K562 (cell line): ENCODE measurements around the gene ABHD14A. TPM values are rescaled to one million over a fixed set of nuclear protein-coding genes. Genes with fewer than 3 reads are reported as not detected.

ENCODE experiments used
- ATAC-seq: fragments of 200-7000 bp; cut with Tn5 transposase; 3 replicates; pipeline ENCODE4 v1.9.1; 2020; ENCODE audit warnings: moderate library complexity
- BruUV-seq: library from RNA; stranded (reverse); fragments of 400-500 nt; replicated peaks from 2 replicates; lab custom pipeline; 2021; lab: Mats Ljungman, UMichigan
- CTCF ChIA-PET: fragments of 300-600 bp; formaldehyde crosslinking; extraction: SDS; loops from one replicate; lab custom pipeline; 2021; ENCODE audit warnings: low intra/inter-chr PET ratio; lab: Yijun Ruan, JAX
- POLR2A ChIA-PET: fragments of 300-600, 350-650 bp; sonication (Branson Sonifier 250); formaldehyde crosslinking; extraction: SDS; loops from one replicate; lab custom pipeline; 2021; ENCODE audit warnings: antibody characterized with exemption, inconsistent platforms; lab: Yijun Ruan, JAX
- DNase-seq, 4 experiments: peaks; one replicate each; pipeline versions ENCODE4 v3.0.0 to v3.0.0-alpha.2; 2011 to 2018; ENCODE audit warnings: low spot score in 3 of 4, mixed read lengths in 3 of 4; ENCODE audit errors: extremely low read depth in 1 of 4
- FAIRE-seq: peaks from 2 replicates; lab custom pipeline; 2011; peaks lifted over from hg19 to GRCh38; lab: Jason Lieb, UNC
- H2AFZ ChIP-seq: 2 replicates; pipeline ENCODE4 v1.6.0; 2011; ENCODE audit warnings: low read depth, low read length, control low read depth, inconsistent platforms
- H3K27ac ChIP-seq: fragments of 200-600 bp; 3 replicates; pipeline ENCODE4 v1.8.0; 2011; ENCODE audit warnings: low read depth, mild to moderate bottlenecking, control low read depth, inconsistent platforms, low read length, moderate library complexity, mixed read lengths; ENCODE audit errors: extremely low read depth
- H3K27me3 ChIP-seq, 2 experiments: fragments of 300-600 bp in 1 of 2; 2 replicates in 1 of 2; 3 replicates in 1 of 2; pipeline versions ENCODE4 v1.6.0 to v1.8.0; 2011; ENCODE audit warnings: inconsistent platforms in 2 of 2, low read length in 2 of 2, mild to moderate bottlenecking in 1 of 2, mixed read lengths in 1 of 2, moderate library complexity in 1 of 2; ENCODE audit not compliant: control insufficient read depth in 2 of 2, insufficient read depth in 2 of 2
- H3K36me3 ChIP-seq: fragments of 300-600 bp; 3 replicates; pipeline ENCODE4 v1.8.0; 2011; ENCODE audit warnings: mild to moderate bottlenecking, low read length, inconsistent platforms; ENCODE audit not compliant: control insufficient read depth, insufficient read depth
- H3K4me1 ChIP-seq, 2 experiments: fragments of 200-600 bp in 1 of 2; replicated peaks in 1 of 2; 2 replicates in 1 of 2; 3 replicates in 1 of 2; pipeline versions ENCODE4 v1.5.1 to v1.8.0; 2011; ENCODE audit warnings: inconsistent platforms in 2 of 2, low read length in 2 of 2, mild to moderate bottlenecking in 1 of 2, mixed read lengths in 1 of 2, moderate library complexity in 1 of 2; ENCODE audit not compliant: control insufficient read depth in 2 of 2, insufficient read depth in 2 of 2
- H3K4me2 ChIP-seq: 2 replicates; pipeline ENCODE4 v1.6.1; 2011; ENCODE audit warnings: low read length, control low read depth, inconsistent platforms, mixed read lengths; ENCODE audit not compliant: insufficient read depth
- H3K4me3 ChIP-seq: fragments of 200-600 bp; sonication (generic), shearing (Covaris generic); 2 replicates; pipeline ENCODE4 v1.5.1; 2016; ENCODE audit warnings: control low read depth, inconsistent platforms
- H3K79me2 ChIP-seq: fragments of 200-600 bp; 3 replicates; pipeline ENCODE4 v1.8.0; 2011; ENCODE audit warnings: low read length, inconsistent platforms; ENCODE audit not compliant: control insufficient read depth, insufficient read depth
- H3K9ac ChIP-seq, 2 experiments: 2 replicates each; pipeline versions ENCODE4 v1.6.0 to v1.6.1; 2011; ENCODE audit warnings: low read depth in 2 of 2, low read length in 2 of 2, control low read depth in 1 of 2, inconsistent platforms in 1 of 2, mild to moderate bottlenecking in 1 of 2, mixed read lengths in 1 of 2; ENCODE audit not compliant: insufficient read depth in 1 of 2
- H3K9me1 ChIP-seq: one replicate; pipeline ENCODE4 v1.6.0; 2011; ENCODE audit warnings: inconsistent platforms, mild to moderate bottlenecking, low read length, moderate library complexity; ENCODE audit not compliant: control insufficient read depth, insufficient read depth
- H3K9me3 ChIP-seq: replicated peaks from 2 replicates; pipeline ENCODE4 v1.5.1; 2011; ENCODE audit warnings: low read depth, low read length, inconsistent platforms; ENCODE audit not compliant: control insufficient read depth, insufficient read depth
- H4K20me1 ChIP-seq: replicated peaks from 2 replicates; pipeline ENCODE4 v1.6.1; 2011; ENCODE audit warnings: low read length, inconsistent platforms, mixed read lengths; ENCODE audit not compliant: control insufficient read depth, insufficient read depth
- RBFOX2 ChIP-seq: fragments of 200-400 bp; formaldehyde crosslinking; IDR thresholded peaks from 2 replicates; pipeline ENCODE4 v1.6.1; 2017; ENCODE audit warnings: low read depth, mild to moderate bottlenecking, low read length, moderate library complexity
- ZNF384 ChIP-seq: IDR thresholded peaks from 2 replicates; pipeline ENCODE4 v1.6.1; 2012; ENCODE audit warnings: low read depth, low read length, improper control_type of control experiment
- ZNF445 ChIP-seq: fragments of 250-450 bp; sonication (Bioruptor Pico); IDR thresholded peaks from 2 replicates; pipeline ENCODE4 v1.4.0; 2020; ENCODE audit warnings: low read depth, mild to moderate bottlenecking, moderate library complexity
- WGBS: fragments of 100-300 bp; shearing (Covaris generic); methylation state at CpG from one replicate; pipeline ENCODE4 v1.1.6; 2016; ENCODE audit warnings: low coverage, mixed read lengths; ENCODE audit not compliant: insufficient coverage; ENCODE audit errors: missing lambda C conversion rate; 5-methylcytosine and 5-hydroxymethylcytosine counted together
- in situ Hi-C: fragments of 300-500 bp; cut with MboI; formaldehyde crosslinking; loops from 4 replicates; pipeline ENCODE4 v1.15.0; 2018; ENCODE audit warnings: inconsistent platforms, mixed read lengths
- intact Hi-C: fragments of 100-400 bp; cut with micrococcal nuclease; formaldehyde crosslinking; loops from 2 replicates; pipeline ENCODE4 v1.14.2; 2022
- polyA plus RNA-seq, 8 experiments: library from polyadenylated mRNA; depleted of rRNA in 4 of 8; stranded (reverse) in 5 of 8; unstranded in 3 of 8; fragments of >200 nt; fragmentation: Nextera tagmentation in 2 of 8; fragmentation: Illumina TruSeq in 1 of 8; extraction: Ambion mirVana in 2 of 8; extraction: Trizol in 1 of 8; gene quantifications; 2 replicates each; pipeline versions ENCODE4 v1.2.1 to v1.2.3, GENCODE V29; 2011 to 2014; ENCODE audit warnings: inconsistent platforms in 1 of 8, missing spikeins in 1 of 8
- total RNA-seq, 7 experiments: library from RNA; depleted of rRNA in 6 of 7; stranded (reverse); fragments of >200 nt in 6 of 7; fragmentation: Illumina TruSeq in 2 of 7; extraction: Trizol in 2 of 7; gene quantifications; 2 replicates each; pipeline versions ENCODE4 v1.2.1 to v1.2.3, GENCODE V29; 2011 to 2021; ENCODE audit warnings: low replicate concordance in 1 of 7

Gene ABHD14A
- total and polyA plus RNA-seq, 9 of the 15 experiments (the other 6 are each of a cell fraction or from before 2014, with no cell fraction given), result 0.90 to 10.5 (median 8.3) TPM

DNA sequence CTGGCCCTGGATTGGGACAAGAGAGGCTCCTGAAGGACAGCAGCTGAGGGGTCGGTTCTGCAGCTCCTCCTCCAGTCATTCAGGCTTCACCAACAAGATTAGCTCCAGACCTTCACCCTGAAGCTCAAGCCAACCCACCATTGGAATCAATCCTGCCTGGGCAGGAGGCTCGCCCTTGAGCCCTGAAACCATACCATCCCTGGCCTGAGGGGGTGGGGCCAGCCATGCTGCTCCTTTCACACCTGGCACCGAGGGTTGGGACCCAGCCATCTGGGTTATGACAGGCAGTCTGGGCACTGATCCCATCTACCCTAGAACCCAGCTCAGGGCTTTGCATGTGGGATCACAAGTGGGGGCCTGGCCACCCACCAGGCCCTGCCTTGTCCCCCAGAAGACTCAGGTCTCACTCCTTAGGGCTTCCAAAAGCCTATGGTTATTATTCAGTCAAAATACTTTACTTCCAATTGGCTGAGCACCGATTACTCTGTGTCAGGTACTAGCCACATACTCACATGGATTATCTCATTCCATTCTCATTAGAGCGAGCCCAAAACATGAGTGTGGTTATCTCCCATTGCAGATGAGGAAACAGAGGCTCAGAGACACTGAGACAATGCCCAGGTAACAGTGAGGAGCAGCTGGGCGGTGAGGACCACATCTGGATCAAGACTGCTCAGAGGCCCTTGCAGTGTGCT is 4.1 kb upstream of the ABHD14A start:
- POLR2A ChIA-PET, result interaction anchor here (1.3 kb wide), 1 partner anchor 13 kb away, joined by 3 read pairs; the partner anchor contains the start of gene ACY1

DNA sequence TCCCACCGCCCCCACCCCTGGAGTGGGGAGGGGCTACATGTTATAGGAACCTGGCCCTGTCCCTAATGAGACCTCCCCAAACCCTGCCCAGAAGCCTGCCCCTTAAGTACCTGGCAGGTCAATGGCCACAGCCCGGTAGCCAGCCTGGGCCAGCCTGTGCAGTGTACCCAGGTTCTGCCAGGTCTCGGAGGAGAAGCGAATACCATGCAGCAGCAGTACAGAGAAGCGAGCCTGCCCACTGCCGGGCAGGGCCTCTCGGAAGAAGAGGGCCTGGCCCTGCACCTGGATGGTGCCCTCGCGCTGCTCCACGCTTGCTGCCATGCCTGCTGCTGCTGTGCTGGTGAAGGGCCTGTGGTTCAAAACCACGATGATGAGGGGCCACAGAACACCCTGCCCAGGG is 3.5 kb upstream of the ABHD14A start:
- FAIRE-seq, result no peak
- H3K9me1 ChIP-seq, result peaks cover 3% of the 10 kb centered on the region
- POLR2A ChIA-PET, result no interaction called here
- BruUV-seq, result no TSS peak
- TF ChIP-seq RBFOX2, result peak; percentile 37; the same call in 1 of the 2 replicates
- no peak for TF ChIP-seq ZNF445 (CRISPR knock-in tag)
- TF ChIP-seq, all 486 proteins: peak for 1
- Histone ChIP-seq H3K9ac (peak overlapping the region in 1 of 2 experiments; percentile 68; a peak in 2 of 4 replicates), H3K27ac (no peak overlapping the region), H3K79me2 (peaks cover 45% of the 10 kb centered on the region), H3K36me3 (peaks cover 38% of the 10 kb centered on the region; the same call in 1 of the 3 replicates), H3K4me3 (no peak overlapping the region), H4K20me1 (0 out of 2 replicates have a peak, but pooled peaks cover 4% of the 10 kb centered on the region), H3K4me1 (peaks cover 18 to 75% of the 10 kb centered on the region in 2 experiments), H3K27me3 (no peaks in the 10 kb centered on the region), H2AFZ (no peak overlapping the region), H3K4me2 (no peak overlapping the region), H3K9me3 (no peaks in the 10 kb centered on the region)
- DNase-seq (no peak), ATAC-seq (no peak)
- WGBS, result 88% methylated on average over 9 of the region's 11 CpGs
- intact Hi-C loops (no loop called here), in situ Hi-C loops (no loop called here)
- CTCF ChIA-PET, result no interaction called here

More for the DNA sequence above, 4.1 kb upstream of the ABHD14A start:
- peaks cover 45% of the 10 kb centered on the region for H3K79me2 ChIP-seq
- H3K4me1 ChIP-seq, result peaks cover 15 to 74% of the 10 kb centered on the region in 2 experiments
- H3K9me1 ChIP-seq, result peaks cover 3% of the 10 kb centered on the region
- no peak for DNase-seq
- H4K20me1 ChIP-seq, result 0 out of 2 replicates have a peak, but pooled peaks cover 4% of the 10 kb centered on the region
- H3K27me3 ChIP-seq, result no peaks in the 10 kb centered on the region
- H3K36me3 ChIP-seq, result peaks cover 38% of the 10 kb centered on the region; the same call in 1 of the 3 replicates
- 58% methylated on average over 5 of the region's 6 CpGs for WGBS
- no peak for FAIRE-seq
- H3K4me3 ChIP-seq, result no peak overlapping the region
- no peak overlapping the region for H3K4me2 ChIP-seq
- TF ChIP-seq RBFOX2, result peak; percentile 11; the same call in 1 of the 2 replicates
- TF ChIP-seq ZNF384, result no peak
- H3K9me3 ChIP-seq, result no peaks in the 10 kb centered on the region
- in situ Hi-C loops (no loop called here), intact Hi-C loops (no loop called here)
- no peak overlapping the region for H3K27ac ChIP-seq
- CTCF ChIA-PET, result no interaction called here
- H2AFZ ChIP-seq, result no peak overlapping the region
- no peak for ATAC-seq
- no TSS peak for BruUV-seq
- peak overlapping the region in 1 of 2 experiments; percentile 68; a peak in 2 of 4 replicates for H3K9ac ChIP-seq
